Aorta (tissue), 5 donors: ENCODE data around the gene DYSF. TPM values are rescaled to one million over a fixed set of nuclear protein-coding genes. Genes with fewer than 3 reads are reported as not detected.

Source experiments
- ATAC-seq: fragments of 200-7000 bp; cut with Tn5 transposase; one replicate; pipeline ENCODE4 v1.9.1; 2022; ENCODE audit warnings: moderate library complexity; ENCODE audit not compliant: low FRiP score
- DNase-seq, 2 donors: peaks; one replicate each; pipeline ENCODE4 v3.0.0-alpha.2; 2020
- H3K27ac ChIP-seq, 2 donors: one replicate each; pipeline ENCODE4 v1.5.1; 2013; ENCODE audit warnings: low read length in 2 of 2, mild to moderate bottlenecking in 2 of 2, moderate library complexity in 2 of 2, control low read depth in 1 of 2, inconsistent platforms in 1 of 2, low read depth in 1 of 2
- H3K27me3 ChIP-seq, 2 donors: one replicate each; pipeline ENCODE4 v1.6.1; 2013; ENCODE audit warnings: control low read depth in 1 of 2, low read length in 1 of 2, mild to moderate bottlenecking in 1 of 2, moderate library complexity in 1 of 2; ENCODE audit not compliant: insufficient read depth in 2 of 2, control insufficient read depth in 1 of 2
- H3K36me3 ChIP-seq, 2 donors: one replicate each; pipeline ENCODE4 v1.6.1; 2013; ENCODE audit warnings: control low read depth in 1 of 2, low read length in 1 of 2, mild to moderate bottlenecking in 1 of 2; ENCODE audit not compliant: insufficient read depth in 2 of 2, control insufficient read depth in 1 of 2
- H3K4me1 ChIP-seq, 2 donors: one replicate each; pipeline ENCODE4 v1.6.1; 2013; ENCODE audit warnings: low read length in 2 of 2, control low read depth in 1 of 2, mild to moderate bottlenecking in 1 of 2, moderate library complexity in 1 of 2; ENCODE audit not compliant: insufficient read depth in 2 of 2, control insufficient read depth in 1 of 2
- H3K4me3 ChIP-seq, 2 donors: one replicate each; pipeline ENCODE4 v1.5.1; 2013; ENCODE audit warnings: low read length in 2 of 2, control low read depth in 1 of 2, mild to moderate bottlenecking in 1 of 2
- H3K9me3 ChIP-seq: one replicate; pipeline ENCODE4 v1.6.1; 2013; ENCODE audit warnings: mild to moderate bottlenecking, low read length; ENCODE audit not compliant: control insufficient read depth
- WGBS, 2 donors: extraction: QIAGEN DNeasy Blood & Tissue Kit; methylation state at CpG; one replicate each; pipeline ENCODE4 v1.1.7; 2013; 5-methylcytosine and 5-hydroxymethylcytosine counted together
- intact Hi-C, 2 donors: fragments of 100-400 bp; cut with DNase I; formaldehyde crosslinking; loops; one replicate each; pipeline versions ENCODE4 v1.14.2 to v1.15.0; 2022
- polyA plus RNA-seq, 2 donors: library from polyadenylated mRNA; stranded (reverse); fragments of 200-250 nt; gene quantifications; one replicate each; pipeline ENCODE4 v1.2.3, GENCODE V29; 2013
- total RNA-seq, 2 donors: library from RNA; stranded (reverse); fragmentation: NEBNext Ultra II Directional; extraction: Animal tissue kit (Norgen Biotek cat#: 25700); gene quantifications; one replicate each; pipeline ENCODE4 v1.2.1, GENCODE V29; 2021
- donor health status: healthy with polysubstance abuse.
- donor health status: Bipolar disorder and iron deficiency.
- donor health status: DM: no; HTN: no; CAD: no.
- donor health status: DM: no; HTN: no; CAD: no.
- donor health status: DM: yes; HTN: yes; CAD: no.

The DYSF gene
- total and polyA plus RNA-seq, 4 donors = 3.1 to 28.8 (median 17.5) TPM

GRCh38 chr2:71454221-71455010, 1.1 kb downstream of the DYSF start:
- DNase-seq = peak in 1 of 2 donors; percentile 86
- H3K4me3 ChIP-seq = peak overlapping the region; percentile 31 to 38
- WGBS, 2 donors = 4 to 10% methylated on average over 16 to 17 of the region's 17 CpGs
- H3K27ac ChIP-seq = peak overlapping the region in 1 of 2 donors; percentile 21
- no peaks in the 10 kb centered on the region for H3K27me3 ChIP-seq
- H3K9me3 ChIP-seq = no peaks in the 10 kb centered on the region
- ATAC-seq = peak; percentile 77
- intact Hi-C loops = no loop called here
- no peaks in the 10 kb centered on the region for H3K36me3 ChIP-seq
- H3K4me1 ChIP-seq = no peaks in the 10 kb centered on the region

GRCh38 chr2:71455011-71455740, 1.8 kb downstream of the DYSF start:
- Histone ChIP-seq H3K4me3 (no peak overlapping the region), H3K27ac (peak overlapping the region in 1 of 2 donors; percentile 21)
- intact Hi-C loops = no loop called here

GRCh38 chr2:71455741-71456569, 2.6 kb downstream of the DYSF start:
- Histone ChIP-seq H3K27me3 (no peaks in the 10 kb centered on the region), H3K27ac (no peak overlapping the region), H3K36me3 (no peaks in the 10 kb centered on the region), H3K9me3 (no peaks in the 10 kb centered on the region), H3K4me1 (no peaks in the 10 kb centered on the region), H3K4me3 (no peak overlapping the region)
- WGBS, 2 donors = 21% methylated on average over 6 of the region's 6 CpGs
- DNase-seq (peak in 1 of 2 donors; percentile 81), ATAC-seq (no peak)
- intact Hi-C loops = no loop called here

More at GRCh38 chr2:71455011-71455740, 1.8 kb downstream of the DYSF start:
- Histone ChIP-seq H3K36me3 (no peaks in the 10 kb centered on the region), H3K9me3 (no peaks in the 10 kb centered on the region), H3K27me3 (no peaks in the 10 kb centered on the region), H3K4me1 (no peaks in the 10 kb centered on the region)
- 83 to 86% methylated on average over 8 of the region's 8 CpGs for WGBS, 2 donors
- no peak for DNase-seq
- no peak for ATAC-seq

GRCh38 chr2:71456617-71457016, 3.3 kb downstream of the DYSF start:
- ATAC-seq = no peak
- Histone ChIP-seq H3K4me3 (no peak overlapping the region), H3K27ac (no peak overlapping the region), H3K27me3 (no peaks in the 10 kb centered on the region), H3K4me1 (no peaks in the 10 kb centered on the region), H3K36me3 (no peaks in the 10 kb centered on the region), H3K9me3 (no peaks in the 10 kb centered on the region)
- DNase-seq = no peak
- intact Hi-C loops = no loop called here
- 37 to 40% methylated on average over 1 of the region's 1 CpG for WGBS, 2 donors

GRCh38 chr2:71457123-71457915, 4.0 kb downstream of the DYSF start:
- H3K27me3 ChIP-seq = no peaks in the 10 kb centered on the region
- H3K4me1 ChIP-seq = no peaks in the 10 kb centered on the region
- H3K4me3 ChIP-seq = no peak overlapping the region
- no peaks in the 10 kb centered on the region for H3K36me3 ChIP-seq
- intact Hi-C loops = no loop called here
- no peak overlapping the region for H3K27ac ChIP-seq
- ATAC-seq = no peak
- 94 to 95% methylated on average over 9 of the region's 9 CpGs for WGBS, 2 donors
- no peaks in the 10 kb centered on the region for H3K9me3 ChIP-seq
- no peak for DNase-seq

GRCh38 chr2:71457923-71458322, 4.6 kb downstream of the DYSF start:
- H3K27ac ChIP-seq = no peak overlapping the region
- H3K27me3 ChIP-seq = no peaks in the 10 kb centered on the region
- intact Hi-C loops = no loop called here
- H3K36me3 ChIP-seq = no peaks in the 10 kb centered on the region
- 79 to 91% methylated on average over 4 of the region's 4 CpGs for WGBS, 2 donors
- no peak overlapping the region for H3K4me3 ChIP-seq
- ATAC-seq = no peak
- H3K9me3 ChIP-seq = no peaks in the 10 kb centered on the region
- no peak for DNase-seq
- H3K4me1 ChIP-seq = no peaks in the 10 kb centered on the region

GRCh38 chr2:71458413-71459083, 5.2 kb downstream of the DYSF start:
- no peak for DNase-seq
- Histone ChIP-seq H3K4me1 (no peaks in the 10 kb centered on the region), H3K36me3 (no peaks in the 10 kb centered on the region), H3K27ac (no peak overlapping the region), H3K9me3 (no peaks in the 10 kb centered on the region), H3K27me3 (no peaks in the 10 kb centered on the region), H3K4me3 (no peak overlapping the region)
- intact Hi-C loops = no loop called here
- 47 to 50% methylated on average over 7 of the region's 7 CpGs for WGBS, 2 donors
- no peak for ATAC-seq

GRCh38 chr2:71459084-71459431, 5.7 kb downstream of the DYSF start:
- H3K4me3 ChIP-seq = no peak overlapping the region
- no peaks in the 10 kb centered on the region for H3K4me1 ChIP-seq
- WGBS, 2 donors = 78 to 82% methylated on average over 2 of the region's 2 CpGs
- ATAC-seq (no peak), DNase-seq (no peak)
- H3K9me3 ChIP-seq = no peaks in the 10 kb centered on the region
- no peaks in the 10 kb centered on the region for H3K36me3 ChIP-seq
- H3K27me3 ChIP-seq = no peaks in the 10 kb centered on the region
- no peak overlapping the region for H3K27ac ChIP-seq
- intact Hi-C loops = no loop called here
